GM18499 (cell line): Measurements from ENCODE around the gene C1QL4.
A peak's percentile ranks its signal among the peaks of the same experiment; 100 is the strongest.
"Not testable (repeated sequence)": the region's sequence is repeated elsewhere in the genome, so short reads cannot be mapped to it uniquely, and the experiment has no call there.

Source experiments
- ATAC-seq: cut with Tn5 transposase; IDR thresholded peaks from one replicate; pipeline ENCODE4 v1.9.1; 2021; ENCODE audit warnings: moderate number of reproducible peaks; ENCODE audit not compliant: insufficient read depth, unreplicated experiment

The C1QL4 gene

GRCh38 chr12:49334681-49335080, 2.3 kb downstream of the C1QL4 start:
- no peak for ATAC-seq

- ATAC-seq = no peak
These were observed 2.8 kb downstream of the C1QL4 start for GRCh38 chr12:49334226-49334625.

- ATAC-seq = not testable (repeated sequence)
These were observed 3.2 kb downstream of the C1QL4 start for GRCh38 chr12:49333778-49334177.

GRCh38 chr12:49332891-49333371, 4.1 kb downstream of the C1QL4 start:
- ATAC-seq = no peak

DNA sequence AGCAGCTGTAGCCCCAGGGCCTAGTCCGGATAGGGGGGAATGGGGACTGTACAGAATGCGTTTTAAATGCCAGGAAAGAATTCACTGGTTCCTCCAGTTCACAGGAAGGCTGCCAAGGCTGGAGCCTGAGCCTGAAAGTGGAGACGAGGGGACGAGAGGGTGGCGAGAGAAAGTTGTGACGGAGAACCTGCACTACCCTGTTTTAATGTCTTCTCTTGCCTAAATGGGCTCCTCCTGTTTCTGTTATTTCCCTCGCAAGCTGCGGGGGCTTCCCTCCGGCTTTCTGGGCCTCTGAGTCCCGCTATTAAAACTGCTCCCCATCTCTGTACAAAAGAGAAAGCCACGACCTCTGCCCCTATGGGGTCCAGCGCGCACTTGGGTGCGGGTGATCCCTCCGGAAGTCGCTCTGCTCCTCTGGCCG, 4.5 kb downstream of the C1QL4 start:
- ATAC-seq = no peak

DNA sequence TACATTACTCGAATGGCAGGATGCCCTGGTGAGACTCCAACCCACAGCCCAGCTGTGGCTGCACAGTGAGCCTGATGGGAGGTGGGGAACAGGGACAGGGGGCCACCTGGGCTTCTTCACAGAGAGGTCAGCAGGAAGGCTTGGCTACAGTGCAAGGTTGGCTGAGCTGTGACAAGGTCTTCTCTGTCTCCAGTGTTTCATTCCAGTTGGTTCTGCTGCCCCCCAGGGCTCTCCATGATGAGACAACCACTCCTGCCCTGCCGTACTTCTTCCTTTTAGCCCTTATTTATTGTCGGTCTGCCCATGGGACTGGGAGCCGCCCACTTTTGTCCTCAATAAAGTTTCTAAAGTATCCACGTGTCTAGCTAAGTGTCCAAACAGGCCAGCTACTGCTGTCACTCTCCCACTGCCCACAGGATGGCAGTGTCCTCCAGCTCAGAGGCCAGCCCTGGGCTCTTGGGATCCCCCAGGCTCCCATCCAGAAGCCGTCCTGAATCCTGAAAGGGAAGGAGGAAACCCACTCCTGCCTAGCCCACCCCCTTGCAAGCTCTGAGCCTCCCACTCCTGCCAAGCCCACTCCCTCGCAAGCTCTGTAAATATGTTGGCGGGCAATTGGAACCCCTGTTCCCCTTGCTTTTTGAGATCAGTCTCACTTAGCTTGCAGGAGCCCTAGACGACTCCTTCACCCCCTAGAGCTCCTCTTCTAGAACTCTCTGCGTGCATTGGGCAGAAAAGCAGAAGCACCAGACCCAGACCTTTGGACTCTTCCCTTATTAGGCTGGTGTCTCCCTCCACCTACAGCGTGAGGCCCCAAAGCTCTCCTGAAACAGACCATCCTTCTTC, 5.4 kb downstream of the C1QL4 start:
- no peak for ATAC-seq

DNA sequence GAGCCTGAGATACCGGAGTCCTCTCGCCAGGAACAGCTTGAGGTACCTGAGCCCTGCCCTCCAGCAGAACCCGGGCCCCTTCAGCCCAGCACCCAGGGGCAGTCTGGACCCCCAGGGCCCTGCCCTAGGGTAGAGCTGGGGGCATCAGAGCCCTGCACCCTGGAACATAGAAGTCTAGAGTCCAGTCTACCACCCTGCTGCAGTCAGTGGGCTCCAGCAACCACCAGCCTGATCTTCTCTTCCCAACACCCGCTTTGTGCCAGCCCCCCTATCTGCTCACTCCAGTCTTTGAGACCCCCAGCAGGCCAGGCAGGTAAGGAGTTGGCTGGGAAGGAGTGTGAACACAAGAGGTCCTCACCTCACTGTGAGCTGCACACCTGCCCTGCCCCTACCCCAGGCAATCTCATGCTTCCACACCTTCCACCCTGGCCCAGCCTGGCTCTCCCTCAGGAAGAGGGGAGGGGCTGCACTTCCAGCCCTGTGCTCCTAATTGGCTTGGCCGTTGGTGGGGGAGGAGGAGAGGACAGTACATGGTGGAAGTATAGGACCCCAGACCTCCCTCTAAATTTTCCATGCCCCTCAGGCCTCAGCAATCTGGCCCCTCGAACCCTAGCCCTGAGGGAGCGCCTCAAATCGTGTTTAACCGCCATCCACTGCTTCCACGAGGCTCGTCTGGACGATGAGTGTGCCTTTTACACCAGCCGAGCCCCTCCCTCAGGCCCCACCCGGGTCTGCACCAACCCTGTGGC, 6.2 kb downstream of the C1QL4 start:
- no peak for ATAC-seq

GRCh38 chr12:49330032-49330619, 6.9 kb downstream of the C1QL4 start:
- ATAC-seq = no peak

GRCh38 chr12:49328816-49329215, 8.2 kb downstream of the C1QL4 start:
- ATAC-seq = no peak

GRCh38 chr12:49327887-49328286, 9.1 kb downstream of the C1QL4 start:
- no peak for ATAC-seq

- ATAC-seq = no peak
These were observed 9.6 kb downstream of the C1QL4 start for GRCh38 chr12:49327368-49327767.

DNA sequence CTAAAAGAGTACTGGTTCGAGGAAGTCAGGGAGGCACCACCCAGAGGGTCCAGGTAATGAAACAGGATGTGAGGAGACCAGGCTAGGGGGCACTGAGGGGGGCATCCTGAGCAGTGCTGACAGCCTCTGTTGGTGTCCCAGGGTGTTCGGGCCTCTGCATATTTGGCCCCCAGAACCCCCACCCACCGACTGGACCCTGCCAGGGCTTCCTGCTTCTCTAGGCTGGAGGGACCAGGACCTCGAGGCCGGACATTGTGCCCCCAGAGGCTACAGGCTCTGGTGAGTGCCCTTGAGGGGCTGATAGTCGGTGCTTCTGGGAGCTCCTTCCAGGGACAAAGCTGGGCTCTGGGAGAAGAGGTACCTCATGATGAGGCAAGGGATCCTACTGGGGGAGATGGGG, 11.4 kb downstream of the C1QL4 start:
- no peak for ATAC-seq

GRCh38 chr12:49323524-49324097, 13.4 kb downstream of the C1QL4 start:
- ATAC-seq = no peak

DNA sequence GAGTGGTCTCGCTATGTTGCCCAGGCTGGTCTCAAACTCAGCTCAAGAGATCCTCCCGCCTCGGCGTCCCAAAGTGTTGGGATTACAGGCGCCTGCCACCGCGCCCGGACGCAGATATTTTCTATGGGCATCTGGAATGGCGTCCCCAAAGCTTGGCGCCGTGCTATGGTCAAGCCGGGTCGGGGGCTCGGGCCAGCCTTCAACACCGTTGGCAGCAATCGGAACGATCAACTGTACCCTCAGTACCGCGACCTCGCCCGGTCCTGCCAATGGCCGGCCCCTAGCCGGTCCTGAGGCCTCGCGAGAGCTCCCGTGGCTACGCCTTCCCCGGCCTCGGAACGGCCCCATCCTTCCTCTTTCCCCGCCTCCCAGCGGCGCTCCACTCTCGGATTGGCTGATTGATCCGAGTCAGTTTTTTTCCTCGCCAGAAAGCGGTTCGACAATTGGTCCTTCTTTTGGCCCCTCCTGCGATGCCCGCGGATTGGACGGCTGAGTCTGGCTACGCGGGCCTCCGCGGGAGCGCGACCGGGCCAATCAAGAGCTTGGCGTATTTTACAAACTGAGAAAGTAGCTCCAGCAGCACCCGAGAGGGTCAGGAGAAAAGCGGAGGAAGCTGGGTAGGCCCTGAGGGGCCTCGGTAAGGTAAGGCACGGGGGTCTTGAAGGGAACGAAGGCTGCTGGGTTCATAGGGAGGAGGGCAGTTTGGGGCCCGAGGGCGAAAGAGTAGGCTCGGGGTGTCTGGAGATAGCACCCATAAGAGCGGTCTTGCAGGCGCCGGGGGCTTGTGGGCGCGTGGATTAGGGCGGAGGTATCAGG, 14.1 kb downstream of the C1QL4 start, which contains the start of gene TROAP:
TROAP (plus strand) TSS at position 548 of the 816 bp plus-strand sequence. CDS start 354 bp downstream, outside the sequence.
- ATAC-seq = peak; percentile 87

DNA sequence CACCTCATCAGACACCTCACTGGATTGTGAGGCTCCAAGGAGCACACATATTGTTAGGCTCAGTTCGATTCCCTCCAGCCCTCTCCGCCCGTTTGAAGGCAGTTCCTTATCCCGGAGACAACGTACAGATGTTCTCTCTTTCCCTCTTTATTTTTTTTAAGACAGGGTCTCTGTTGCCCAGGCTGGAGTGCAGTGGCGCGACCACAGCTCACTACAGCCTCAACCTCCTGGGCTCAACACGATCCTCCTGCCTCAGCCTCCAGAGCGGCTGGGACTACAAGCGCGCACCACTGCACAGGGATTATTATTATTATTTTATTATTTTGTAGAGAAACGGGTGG, 14.7 kb downstream of the C1QL4 start:
- ATAC-seq = no peak

DNA sequence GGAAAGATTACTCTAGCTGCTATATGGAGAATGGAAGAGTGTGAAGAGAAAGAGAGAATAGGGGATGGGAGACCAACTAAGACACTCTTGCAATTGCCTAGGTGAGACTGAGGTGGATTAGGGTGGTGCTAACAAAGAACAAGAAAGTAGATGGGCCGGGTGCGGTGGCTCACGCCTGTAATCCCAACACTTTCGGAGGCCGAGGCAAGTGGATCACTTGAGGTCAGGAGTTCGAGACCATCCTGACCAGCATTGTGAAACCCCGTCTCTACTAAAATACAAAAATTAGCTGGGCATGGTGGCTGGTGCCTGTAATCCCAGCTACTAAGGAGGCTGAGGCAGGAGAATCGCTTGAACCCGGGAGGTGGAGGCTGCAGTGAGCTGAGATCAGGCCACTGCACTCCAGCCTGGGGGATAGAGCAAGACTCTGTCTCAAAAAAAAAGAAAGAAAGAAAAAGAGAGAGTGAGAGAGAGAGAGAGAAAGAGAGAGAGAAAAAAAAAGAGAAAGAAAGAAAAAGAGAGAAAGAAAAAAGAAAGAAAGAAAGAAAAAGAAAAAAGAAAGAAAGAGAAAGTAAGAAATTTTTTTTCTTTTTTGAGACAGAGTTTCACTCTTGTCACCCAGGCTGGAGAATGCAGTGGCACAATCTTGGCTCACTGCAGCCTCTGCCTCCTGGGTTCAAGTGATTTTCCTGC, 16.4 kb downstream of the C1QL4 start:
- ATAC-seq = not testable (repeated sequence)

GRCh38 chr12:49317118-49317517, 19.9 kb downstream of the C1QL4 start:
- ATAC-seq = not testable (repeated sequence)

GRCh38 chr12:49314811-49315210, 22.2 kb downstream of the C1QL4 start:
- no peak for ATAC-seq

DNA sequence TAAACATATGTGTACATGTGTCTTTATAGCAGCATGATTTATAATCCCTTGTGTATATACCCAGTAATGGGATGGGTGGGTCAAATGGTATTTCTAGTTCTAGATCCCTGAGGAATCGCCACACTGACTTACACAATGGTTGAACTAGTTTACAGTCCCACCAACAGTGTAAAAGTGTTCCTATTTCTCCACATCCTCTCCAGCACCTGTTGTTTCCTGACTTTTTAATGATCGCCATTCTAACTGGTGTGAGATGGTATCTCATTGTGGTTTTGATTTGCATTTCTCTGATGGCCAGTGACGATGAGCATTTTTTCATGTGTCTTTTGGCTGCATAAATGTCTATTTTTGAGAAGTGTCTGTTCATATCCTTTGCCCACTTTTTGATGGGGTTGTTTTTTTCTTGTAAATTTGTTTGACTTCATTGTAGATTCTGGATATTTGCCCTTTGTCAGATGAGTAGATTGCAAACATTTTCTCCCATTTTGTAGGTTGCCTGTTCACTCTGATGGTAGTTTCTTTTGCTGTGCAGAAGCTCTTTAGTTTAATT, 26.5 kb downstream of the C1QL4 start:
- not testable (repeated sequence) for ATAC-seq
